ENCODE measurements around the gene AFDN.

The AFDN gene

GRCh38 chr6:167826896-167827582 is at the start of gene AFDN:
AFDN (plus strand) TSS chr6:167826911; CDS start chr6:167827133, 222 bp downstream.
- TF ChIP-seq GATA3 (IDR thresholded peaks at IDR 0.05; ENCODE audit: low read depth, low read length): no peak

GRCh38 chr6:167778497-167779128 is 48.1 kb upstream of the AFDN start:
- TF ChIP-seq GATA3 (IDR thresholded peaks at IDR 0.05; ENCODE audit: low read depth, low read length): no peak
- TF ChIP-seq GATA2 (IDR thresholded peaks at IDR 0.05; ENCODE audit: low read depth, low read length): no peak

- TF ChIP-seq GATA2 (IDR thresholded peaks at IDR 0.05; ENCODE audit: low read depth, low read length) (no peak), GATA3 (IDR thresholded peaks at IDR 0.05; ENCODE audit: low read depth, low read length) (no peak)
Observed at GRCh38 chr6:167779129-167779992, 47.4 kb upstream of the AFDN start.

GRCh38 chr6:167779993-167780655 is 46.6 kb upstream of the AFDN start:
- TF ChIP-seq GATA3 (IDR thresholded peaks at IDR 0.05; ENCODE audit: low read depth, low read length) (no peak), GATA2 (IDR thresholded peaks at IDR 0.05; ENCODE audit: low read depth, low read length) (no peak)

- no peak for TF ChIP-seq GATA3 (IDR thresholded peaks at IDR 0.05; ENCODE audit: low read depth, low read length)
- no peak for TF ChIP-seq GATA2 (IDR thresholded peaks at IDR 0.05; ENCODE audit: low read depth, low read length)
Observed at GRCh38 chr6:167781066-167781767, 45.5 kb upstream of the AFDN start.

GRCh38 chr6:167781868-167782267 is 44.8 kb upstream of the AFDN start:
- TF ChIP-seq GATA2 (IDR thresholded peaks at IDR 0.05; ENCODE audit: low read depth, low read length) (no peak), GATA3 (IDR thresholded peaks at IDR 0.05; ENCODE audit: low read depth, low read length) (no peak)

- TF ChIP-seq GATA3 (IDR thresholded peaks at IDR 0.05; ENCODE audit: low read depth, low read length) (no peak), GATA2 (IDR thresholded peaks at IDR 0.05; ENCODE audit: low read depth, low read length) (no peak)
Observed at GRCh38 chr6:167782698-167783517, 43.8 kb upstream of the AFDN start.

GRCh38 chr6:167786853-167787675 is 39.6 kb upstream of the AFDN start:
- TF ChIP-seq GATA2 (IDR thresholded peaks at IDR 0.05; ENCODE audit: low read depth, low read length): no peak
- TF ChIP-seq GATA3 (IDR thresholded peaks at IDR 0.05; ENCODE audit: low read depth, low read length): no peak

- no peak for TF ChIP-seq GATA3 (IDR thresholded peaks at IDR 0.05; ENCODE audit: low read depth, low read length)
- no peak for TF ChIP-seq GATA2 (IDR thresholded peaks at IDR 0.05; ENCODE audit: low read depth, low read length)
Observed at GRCh38 chr6:167787896-167788562, 38.7 kb upstream of the AFDN start.

GRCh38 chr6:167788563-167788903 is 38.2 kb upstream of the AFDN start:
- no peak for TF ChIP-seq GATA3 (IDR thresholded peaks at IDR 0.05; ENCODE audit: low read depth, low read length)
- no peak for TF ChIP-seq GATA2 (IDR thresholded peaks at IDR 0.05; ENCODE audit: low read depth, low read length)

GRCh38 chr6:167789358-167789757 is 37.4 kb upstream of the AFDN start:
- TF ChIP-seq GATA3 (IDR thresholded peaks at IDR 0.05; ENCODE audit: low read depth, low read length): no peak
- no peak for TF ChIP-seq GATA2 (IDR thresholded peaks at IDR 0.05; ENCODE audit: low read depth, low read length)

All from SH-SY5Y (cell line).